ENCODE measurements around the gene WDR5.

Gene WDR5

GRCh38 chr9:134149380-134149779, 13.5 kb downstream of the WDR5 start:
- H3K9ac ChIP-seq (ENCODE audit: low read length in 2 of 2): no peak overlapping the region
- no peak overlapping the region for H3K27ac ChIP-seq (ENCODE audit: low read length)
- no peaks in the 10 kb centered on the region for H3K4me1 ChIP-seq (ENCODE audit: control insufficient read depth, insufficient read depth, low read length)
- no peaks in the 10 kb centered on the region for H3K9me3 ChIP-seq (ENCODE audit: control insufficient read depth in 2 of 2, low read length in 2 of 2)
- H3K27me3 ChIP-seq (ENCODE audit: control insufficient read depth in 1 of 2, insufficient read depth in 2 of 2, low read length in 2 of 2): no peaks in the 10 kb centered on the region
- H3K36me3 ChIP-seq (ENCODE audit: control insufficient read depth in 2 of 2, insufficient read depth in 2 of 2, low read length in 2 of 2): peaks cover 39 to 56% of the 10 kb centered on the region in 2 donors
- H3K4me3 ChIP-seq (ENCODE audit: low read length in 2 of 2): no peak overlapping the region

GRCh38 chr9:134150557-134151214, 14.8 kb downstream of the WDR5 start:
- H3K9me3 ChIP-seq (ENCODE audit: control insufficient read depth in 2 of 2, low read length in 2 of 2): no peaks in the 10 kb centered on the region
- H3K27me3 ChIP-seq (ENCODE audit: control insufficient read depth in 1 of 2, insufficient read depth in 2 of 2, low read length in 2 of 2): no peaks in the 10 kb centered on the region
- no peak overlapping the region for H3K27ac ChIP-seq (ENCODE audit: low read length)
- peaks cover 42 to 61% of the 10 kb centered on the region in 2 donors for H3K36me3 ChIP-seq (ENCODE audit: control insufficient read depth in 2 of 2, insufficient read depth in 2 of 2, low read length in 2 of 2)
- H3K9ac ChIP-seq (ENCODE audit: low read length in 2 of 2): no peak overlapping the region
- no peak overlapping the region for H3K4me3 ChIP-seq (ENCODE audit: low read length in 2 of 2)
- H3K4me1 ChIP-seq (ENCODE audit: control insufficient read depth, insufficient read depth, low read length): no peaks in the 10 kb centered on the region

GRCh38 chr9:134152022-134152448, 16.2 kb downstream of the WDR5 start:
- H3K27ac ChIP-seq (ENCODE audit: low read length): no peak overlapping the region

GRCh38 chr9:134152488-134152887, 16.6 kb downstream of the WDR5 start:
- no peak overlapping the region for H3K9ac ChIP-seq (ENCODE audit: low read length in 2 of 2)
- no peak overlapping the region for H3K27ac ChIP-seq (ENCODE audit: low read length)
- no peaks in the 10 kb centered on the region for H3K9me3 ChIP-seq (ENCODE audit: control insufficient read depth in 2 of 2, low read length in 2 of 2)
- H3K4me3 ChIP-seq (ENCODE audit: low read length in 2 of 2): no peak overlapping the region
- no peaks in the 10 kb centered on the region for H3K4me1 ChIP-seq (ENCODE audit: control insufficient read depth, insufficient read depth, low read length)
- H3K36me3 ChIP-seq (ENCODE audit: control insufficient read depth in 2 of 2, insufficient read depth in 2 of 2, low read length in 2 of 2): peaks cover 42 to 67% of the 10 kb centered on the region in 2 donors
- no peaks in the 10 kb centered on the region for H3K27me3 ChIP-seq (ENCODE audit: control insufficient read depth in 1 of 2, insufficient read depth in 2 of 2, low read length in 2 of 2)

More at GRCh38 chr9:134152022-134152448, 16.2 kb downstream of the WDR5 start:
- Histone ChIP-seq H3K9me3 (ENCODE audit: control insufficient read depth in 2 of 2, low read length in 2 of 2) (no peaks in the 10 kb centered on the region), H3K36me3 (ENCODE audit: control insufficient read depth in 2 of 2, insufficient read depth in 2 of 2, low read length in 2 of 2) (peaks cover 46 to 68% of the 10 kb centered on the region in 2 donors), H3K27me3 (ENCODE audit: control insufficient read depth in 1 of 2, insufficient read depth in 2 of 2, low read length in 2 of 2) (no peaks in the 10 kb centered on the region), H3K4me1 (ENCODE audit: control insufficient read depth, insufficient read depth, low read length) (no peaks in the 10 kb centered on the region), H3K4me3 (ENCODE audit: low read length in 2 of 2) (no peak overlapping the region), H3K9ac (ENCODE audit: low read length in 2 of 2) (no peak overlapping the region)

GRCh38 chr9:134153450-134153849, 17.6 kb downstream of the WDR5 start:
- H3K9ac ChIP-seq (ENCODE audit: low read length in 2 of 2): no peak overlapping the region
- H3K27me3 ChIP-seq (ENCODE audit: control insufficient read depth in 1 of 2, insufficient read depth in 2 of 2, low read length in 2 of 2): no peaks in the 10 kb centered on the region
- H3K4me3 ChIP-seq (ENCODE audit: low read length in 2 of 2): no peak overlapping the region
- H3K36me3 ChIP-seq (ENCODE audit: control insufficient read depth in 2 of 2, insufficient read depth in 2 of 2, low read length in 2 of 2): peaks cover 44 to 68% of the 10 kb centered on the region in 2 donors
- H3K9me3 ChIP-seq (ENCODE audit: control insufficient read depth in 2 of 2, low read length in 2 of 2): no peaks in the 10 kb centered on the region
- no peak overlapping the region for H3K27ac ChIP-seq (ENCODE audit: low read length)
- no peaks in the 10 kb centered on the region for H3K4me1 ChIP-seq (ENCODE audit: control insufficient read depth, insufficient read depth, low read length)

- H3K9me3 ChIP-seq (ENCODE audit: control insufficient read depth in 2 of 2, low read length in 2 of 2): no peaks in the 10 kb centered on the region
- peaks cover 37 to 66% of the 10 kb centered on the region in 2 donors for H3K36me3 ChIP-seq (ENCODE audit: control insufficient read depth in 2 of 2, insufficient read depth in 2 of 2, low read length in 2 of 2)
- H3K9ac ChIP-seq (ENCODE audit: low read length in 2 of 2): no peak overlapping the region
- no peak overlapping the region for H3K27ac ChIP-seq (ENCODE audit: low read length)
- no peak overlapping the region for H3K4me3 ChIP-seq (ENCODE audit: low read length in 2 of 2)
- H3K4me1 ChIP-seq (ENCODE audit: control insufficient read depth, insufficient read depth, low read length): no peaks in the 10 kb centered on the region
- H3K27me3 ChIP-seq (ENCODE audit: control insufficient read depth in 1 of 2, insufficient read depth in 2 of 2, low read length in 2 of 2): no peaks in the 10 kb centered on the region
Observed at GRCh38 chr9:134154262-134154701, 18.4 kb downstream of the WDR5 start.

- H3K9me3 ChIP-seq (ENCODE audit: control insufficient read depth in 2 of 2, low read length in 2 of 2): no peaks in the 10 kb centered on the region
- no peak overlapping the region for H3K27ac ChIP-seq (ENCODE audit: low read length)
- H3K9ac ChIP-seq (ENCODE audit: low read length in 2 of 2): no peak overlapping the region
- no peaks in the 10 kb centered on the region for H3K27me3 ChIP-seq (ENCODE audit: control insufficient read depth in 1 of 2, insufficient read depth in 2 of 2, low read length in 2 of 2)
- peaks cover 33 to 54% of the 10 kb centered on the region in 2 donors for H3K36me3 ChIP-seq (ENCODE audit: control insufficient read depth in 2 of 2, insufficient read depth in 2 of 2, low read length in 2 of 2)
- H3K4me3 ChIP-seq (ENCODE audit: low read length in 2 of 2): no peak overlapping the region
- no peaks in the 10 kb centered on the region for H3K4me1 ChIP-seq (ENCODE audit: control insufficient read depth, insufficient read depth, low read length)
Observed at GRCh38 chr9:134155812-134156377, 20.0 kb downstream of the WDR5 start.

GRCh38 chr9:134156564-134157377, 20.9 kb downstream of the WDR5 start:
- Histone ChIP-seq H3K27me3 (ENCODE audit: control insufficient read depth in 1 of 2, insufficient read depth in 2 of 2, low read length in 2 of 2) (no peaks in the 10 kb centered on the region), H3K4me3 (ENCODE audit: low read length in 2 of 2) (no peak overlapping the region), H3K9me3 (ENCODE audit: control insufficient read depth in 2 of 2, low read length in 2 of 2) (no peaks in the 10 kb centered on the region), H3K9ac (ENCODE audit: low read length in 2 of 2) (no peak overlapping the region), H3K27ac (ENCODE audit: low read length) (no peak overlapping the region), H3K4me1 (ENCODE audit: control insufficient read depth, insufficient read depth, low read length) (no peaks in the 10 kb centered on the region), H3K36me3 (ENCODE audit: control insufficient read depth in 2 of 2, insufficient read depth in 2 of 2, low read length in 2 of 2) (peaks cover 30 to 51% of the 10 kb centered on the region in 2 donors)

- Histone ChIP-seq H3K4me1 (ENCODE audit: control insufficient read depth, insufficient read depth, low read length) (no peaks in the 10 kb centered on the region), H3K36me3 (ENCODE audit: control insufficient read depth in 2 of 2, insufficient read depth in 2 of 2, low read length in 2 of 2) (peaks cover 27 to 50% of the 10 kb centered on the region in 2 donors), H3K27ac (ENCODE audit: low read length) (no peak overlapping the region), H3K9ac (ENCODE audit: low read length in 2 of 2) (no peak overlapping the region), H3K4me3 (ENCODE audit: low read length in 2 of 2) (no peak overlapping the region), H3K27me3 (ENCODE audit: control insufficient read depth in 1 of 2, insufficient read depth in 2 of 2, low read length in 2 of 2) (no peaks in the 10 kb centered on the region), H3K9me3 (ENCODE audit: control insufficient read depth in 2 of 2, low read length in 2 of 2) (no peaks in the 10 kb centered on the region)
Observed at GRCh38 chr9:134157378-134157885, 21.6 kb downstream of the WDR5 start.

GRCh38 chr9:134158242-134158641, 22.4 kb downstream of the WDR5 start:
- Histone ChIP-seq H3K27ac (ENCODE audit: low read length) (no peak overlapping the region), H3K4me3 (ENCODE audit: low read length in 2 of 2) (no peak overlapping the region), H3K9ac (ENCODE audit: low read length in 2 of 2) (no peak overlapping the region), H3K9me3 (ENCODE audit: control insufficient read depth in 2 of 2, low read length in 2 of 2) (no peaks in the 10 kb centered on the region), H3K27me3 (ENCODE audit: control insufficient read depth in 1 of 2, insufficient read depth in 2 of 2, low read length in 2 of 2) (no peaks in the 10 kb centered on the region), H3K36me3 (ENCODE audit: control insufficient read depth in 2 of 2, insufficient read depth in 2 of 2, low read length in 2 of 2) (peaks cover 27 to 42% of the 10 kb centered on the region in 2 donors), H3K4me1 (ENCODE audit: control insufficient read depth, insufficient read depth, low read length) (peaks cover 7% of the 10 kb centered on the region)

All from stomach smooth muscle (tissue), 2 donors.